Kidney glomerular epithelial cell (primary cell): ENCODE results near the gene RAPGEF5.
A peak's percentile ranks its signal among the peaks of the same experiment; 100 is the strongest.
"Not testable (repeated sequence)": the region's sequence is repeated elsewhere in the genome, so short reads cannot be mapped to it uniquely, and the experiment has no call there.

Experiments
- DNase-seq: peaks from one replicate; lab custom pipeline; 2025; lab: John Stamatoyannopoulos, UW

Gene RAPGEF5

GRCh38 chr7:22082886-22083703 lies 273.9 kb downstream of the RAPGEF5 start:
- peak; percentile 85 for DNase-seq

- DNase-seq = no peak
These were observed 274.4 kb downstream of the RAPGEF5 start for GRCh38 chr7:22082553-22082885.

- not testable (repeated sequence) for DNase-seq
These were observed 276.7 kb downstream of the RAPGEF5 start for GRCh38 chr7:22080219-22080618.

DNA sequence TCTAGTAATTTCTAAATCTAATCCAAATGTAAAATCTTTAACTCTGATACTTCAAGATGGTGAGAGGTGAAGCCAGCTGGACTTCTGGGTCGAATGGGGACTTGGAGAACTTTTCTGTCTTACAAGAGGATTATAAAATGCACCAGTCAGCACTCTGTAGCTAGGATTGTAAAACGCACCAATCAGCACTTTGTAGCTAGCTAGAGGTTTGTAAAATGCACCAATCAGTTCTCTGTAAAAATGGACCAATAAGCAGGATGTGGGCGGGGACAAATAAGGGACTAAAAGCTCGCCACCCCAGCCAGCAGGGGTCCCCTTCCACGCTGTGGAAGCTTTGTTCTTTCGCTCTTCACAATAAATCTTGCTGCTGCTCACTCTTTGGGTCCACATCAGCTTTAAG lies 278.1 kb downstream of the RAPGEF5 start:
- not testable (repeated sequence) for DNase-seq

DNA sequence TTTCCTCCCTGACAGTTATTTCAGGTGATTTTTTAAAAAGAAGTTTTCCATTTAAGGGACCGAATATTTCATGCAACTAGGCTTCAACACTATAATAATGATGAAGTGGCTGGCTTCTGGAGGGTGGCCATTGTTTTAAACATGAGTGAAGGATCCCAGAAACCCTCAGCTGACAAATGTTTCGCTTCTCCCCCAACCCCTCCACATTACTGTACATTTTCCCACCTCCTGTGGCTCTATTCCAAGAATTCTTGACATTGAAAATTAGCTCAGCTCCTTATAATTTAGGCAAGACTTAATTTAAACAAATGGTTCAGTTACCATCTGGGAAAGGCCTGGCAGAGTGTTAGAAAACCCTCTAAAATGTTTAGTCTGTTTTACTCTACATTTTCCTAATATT lies 281.4 kb downstream of the RAPGEF5 start:
- DNase-seq = no peak

- no peak for DNase-seq
These were observed 282.1 kb downstream of the RAPGEF5 start for GRCh38 chr7:22074897-22075296.
